Esophagus muscularis mucosa (tissue), 4 donors: ENCODE results near the gene USP48. TPM values are rescaled to one million over a fixed set of nuclear protein-coding genes. Genes with fewer than 3 reads are reported as not detected.

Experiments used
- DNase-seq: peaks from one replicate; pipeline ENCODE4 v3.0.0-alpha.2; 2017; ENCODE audit errors: extremely low spot score
- H3K27ac ChIP-seq, 4 donors: fragments of 200-600 bp; sonication (generic); replicated peaks in 1 of 4; 1 replicate in 3 of 4; 2 replicates in 1 of 4; pipeline ENCODE4 v1.5.1; 2016 to 2019; ENCODE audit warnings: mild to moderate bottlenecking in 1 of 4
- H3K27me3 ChIP-seq, 4 donors: fragments of 200-600 bp; sonication (generic); one replicate each; pipeline versions ENCODE4 v1.5.1 to v1.6.0; 2016 to 2019
- H3K36me3 ChIP-seq, 4 donors: fragments of 200-600 bp; sonication (generic); one replicate each; pipeline ENCODE4 v1.5.1; 2016 to 2019
- H3K4me1 ChIP-seq, 4 donors: fragments of 200-600 bp; sonication (generic); one replicate each; pipeline ENCODE4 v1.5.1; 2016 to 2019
- H3K4me3 ChIP-seq, 4 donors: fragments of 200-600 bp; sonication (generic); 1 replicate in 2 of 4; 2 replicates in 2 of 4; pipeline ENCODE4 v1.5.1; 2016 to 2019; ENCODE audit warnings: mild to moderate bottlenecking in 4 of 4, moderate library complexity in 1 of 4
- H3K9me3 ChIP-seq, 4 donors: fragments of 200-600 bp; sonication (generic); 1 replicate in 3 of 4; 2 replicates in 1 of 4; pipeline ENCODE4 v1.5.1; 2016 to 2019
- EP300 ChIP-seq: sonication (generic); formaldehyde crosslinking; IDR thresholded peaks from one replicate; pipeline ENCODE4 v1.6.1; 2017; ENCODE audit warnings: antibody characterized with exemption
- POLR2A ChIP-seq: fragments of 450-650 bp; IDR thresholded peaks from one replicate; pipeline ENCODE4 v1.6.1; 2017; ENCODE audit warnings: antibody characterized with exemption, moderate library complexity, mild to moderate bottlenecking, low read depth
- POLR2AphosphoS5 ChIP-seq, 2 donors: sonication (generic); formaldehyde crosslinking; IDR thresholded peaks; one replicate each; pipeline ENCODE4 v1.6.1; 2017; ENCODE audit warnings: antibody characterized with exemption in 2 of 2
- WGBS: methylation state at CpG from one replicate; pipeline ENCODE4 v1.1.5; 2018; 5-methylcytosine and 5-hydroxymethylcytosine counted together
- intact Hi-C: fragments of 100-400 bp; cut with DNase I; formaldehyde crosslinking; loops from one replicate; pipeline ENCODE4 v1.15.1; 2023
- total RNA-seq, 4 donors: library from RNA; depleted of rRNA; stranded (reverse); fragments of >200 nt; gene quantifications; one replicate each; pipeline versions ENCODE4 v1.1.0 to v1.2.1, GENCODE V29; 2016
- TF ChIP-seq, protein P1 (sequence below), 3 experiments: fragments of 200-600 bp in 2 of 3; fragments of 450-650 bp in 1 of 3; sonication (generic) in 2 of 3; IDR thresholded peaks; one replicate each; pipeline ENCODE4 v1.5.1; 2017 to 2019; ENCODE audit warnings: antibody characterized with exemption in 3 of 3, mild to moderate bottlenecking in 2 of 3, moderate library complexity in 1 of 3

The USP48 gene
- total RNA-seq, 4 donors from 2014 or later = 29.3 to 46.5 (median 37.7) TPM

DNA sequence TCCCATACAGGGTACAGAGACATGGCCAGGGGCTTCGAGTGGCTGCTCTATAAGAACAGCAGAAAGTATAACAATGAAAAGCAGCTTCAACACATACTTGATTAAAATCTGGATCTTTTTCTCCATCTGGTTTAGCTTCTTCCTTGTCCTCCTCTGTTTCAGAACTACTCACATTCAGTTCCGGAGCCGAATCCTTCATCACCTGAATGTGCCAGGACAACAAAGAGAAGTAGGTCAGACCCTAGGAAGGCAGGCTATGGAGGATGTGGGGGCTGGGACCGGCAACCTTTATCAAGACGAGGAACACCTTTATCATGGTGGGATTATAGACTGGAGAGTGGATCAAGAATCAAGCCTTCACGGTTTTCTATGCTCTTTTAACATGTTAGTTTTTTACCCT lies 81.5 kb downstream of the USP48 start:
- Histone ChIP-seq H3K27me3 (no peaks in the 10 kb centered on the region), H3K9me3 (no peaks in the 10 kb centered on the region), H3K4me1 (peaks cover under 1 to 10% (median 6%) of the 10 kb centered on the region in 4 donors), H3K36me3 (peaks cover 39 to 78% (median 64%) of the 10 kb centered on the region in 4 donors), H3K4me3 (no peak overlapping the region), H3K27ac (no peak overlapping the region)
- WGBS = 87% methylated on average over 6 of the region's 6 CpGs
- TF ChIP-seq, protein P1, sequence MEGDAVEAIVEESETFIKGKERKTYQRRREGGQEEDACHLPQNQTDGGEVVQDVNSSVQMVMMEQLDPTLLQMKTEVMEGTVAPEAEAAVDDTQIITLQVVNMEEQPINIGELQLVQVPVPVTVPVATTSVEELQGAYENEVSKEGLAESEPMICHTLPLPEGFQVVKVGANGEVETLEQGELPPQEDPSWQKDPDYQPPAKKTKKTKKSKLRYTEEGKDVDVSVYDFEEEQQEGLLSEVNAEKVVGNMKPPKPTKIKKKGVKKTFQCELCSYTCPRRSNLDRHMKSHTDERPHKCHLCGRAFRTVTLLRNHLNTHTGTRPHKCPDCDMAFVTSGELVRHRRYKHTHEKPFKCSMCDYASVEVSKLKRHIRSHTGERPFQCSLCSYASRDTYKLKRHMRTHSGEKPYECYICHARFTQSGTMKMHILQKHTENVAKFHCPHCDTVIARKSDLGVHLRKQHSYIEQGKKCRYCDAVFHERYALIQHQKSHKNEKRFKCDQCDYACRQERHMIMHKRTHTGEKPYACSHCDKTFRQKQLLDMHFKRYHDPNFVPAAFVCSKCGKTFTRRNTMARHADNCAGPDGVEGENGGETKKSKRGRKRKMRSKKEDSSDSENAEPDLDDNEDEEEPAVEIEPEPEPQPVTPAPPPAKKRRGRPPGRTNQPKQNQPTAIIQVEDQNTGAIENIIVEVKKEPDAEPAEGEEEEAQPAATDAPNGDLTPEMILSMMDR (IDR thresholded peaks at IDR 0.05) = no peak
- TF ChIP-seq POLR2A (no peak), POLR2AphosphoS5 (IDR thresholded peaks at IDR 0.05) (no peak), EP300 (no peak)
- DNase-seq = no peak
- intact Hi-C loops = no loop called here

- TF ChIP-seq POLR2AphosphoS5 (IDR thresholded peaks at IDR 0.05) (no peak), POLR2A (no peak), EP300 (no peak)
- TF ChIP-seq, protein P1 (IDR thresholded peaks at IDR 0.05) = no peak
- DNase-seq = no peak
- no peak overlapping the region for H3K4me3 ChIP-seq
- no peaks in the 10 kb centered on the region for H3K4me1 ChIP-seq
- H3K36me3 ChIP-seq = peaks cover 39 to 83% (median 67%) of the 10 kb centered on the region in 4 donors
- no peak overlapping the region for H3K27ac ChIP-seq
- no peaks in the 10 kb centered on the region for H3K9me3 ChIP-seq
- H3K27me3 ChIP-seq = no peaks in the 10 kb centered on the region
- 91% methylated on average over 4 of the region's 4 CpGs for WGBS
- intact Hi-C loops = no loop called here
These were observed 82.9 kb downstream of the USP48 start for GRCh38 chr1:21700094-21700493.

GRCh38 chr1:21696931-21697330 lies 86.0 kb downstream of the USP48 start:
- intact Hi-C loops = no loop called here

DNA sequence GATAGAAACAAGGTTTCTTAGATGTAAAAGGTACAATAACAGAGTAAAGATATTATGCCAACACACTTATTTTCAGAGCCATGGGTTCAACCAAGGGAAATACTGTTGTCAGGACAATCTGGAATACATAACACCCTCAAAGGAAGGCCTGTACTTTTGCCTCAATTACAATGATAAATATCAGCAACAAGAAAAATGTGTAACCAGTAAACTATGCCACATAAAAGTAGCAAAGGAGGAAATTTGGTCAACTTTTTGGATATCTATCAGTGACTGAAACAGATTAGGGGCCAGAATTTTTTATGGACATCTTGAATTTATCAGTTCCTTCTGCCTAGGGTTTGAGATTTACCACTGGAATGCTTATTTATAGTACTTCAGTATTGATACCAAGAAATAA lies 89.2 kb downstream of the USP48 start:
- H3K27ac ChIP-seq = no peak overlapping the region
- no peak for DNase-seq
- peaks cover 31 to 85% (median 73%) of the 10 kb centered on the region in 4 donors for H3K36me3 ChIP-seq
- no peaks in the 10 kb centered on the region for H3K4me1 ChIP-seq
- TF ChIP-seq EP300 = no peak
- TF ChIP-seq, protein P1 (IDR thresholded peaks at IDR 0.05) = no peak
- no peak for TF ChIP-seq POLR2A
- no peak for TF ChIP-seq POLR2AphosphoS5 (IDR thresholded peaks at IDR 0.05)
- no peaks in the 10 kb centered on the region for H3K9me3 ChIP-seq
- intact Hi-C loops = no loop called here
- no peaks in the 10 kb centered on the region for H3K27me3 ChIP-seq
- no peak overlapping the region for H3K4me3 ChIP-seq

More at GRCh38 chr1:21696931-21697330, 86.0 kb downstream of the USP48 start:
- no peaks in the 10 kb centered on the region for H3K9me3 ChIP-seq
- H3K36me3 ChIP-seq = peaks cover 38 to 83% (median 68%) of the 10 kb centered on the region in 4 donors
- no peaks in the 10 kb centered on the region for H3K27me3 ChIP-seq
- DNase-seq = no peak
- 66% methylated on average over 6 of the region's 6 CpGs for WGBS
- TF ChIP-seq, protein P1 (IDR thresholded peaks at IDR 0.05) = no peak
- TF ChIP-seq POLR2AphosphoS5 (IDR thresholded peaks at IDR 0.05) (no peak), EP300 (no peak), POLR2A (no peak)
- H3K4me1 ChIP-seq = no peaks in the 10 kb centered on the region
- H3K27ac ChIP-seq = no peak overlapping the region
- H3K4me3 ChIP-seq = no peak overlapping the region

DNA sequence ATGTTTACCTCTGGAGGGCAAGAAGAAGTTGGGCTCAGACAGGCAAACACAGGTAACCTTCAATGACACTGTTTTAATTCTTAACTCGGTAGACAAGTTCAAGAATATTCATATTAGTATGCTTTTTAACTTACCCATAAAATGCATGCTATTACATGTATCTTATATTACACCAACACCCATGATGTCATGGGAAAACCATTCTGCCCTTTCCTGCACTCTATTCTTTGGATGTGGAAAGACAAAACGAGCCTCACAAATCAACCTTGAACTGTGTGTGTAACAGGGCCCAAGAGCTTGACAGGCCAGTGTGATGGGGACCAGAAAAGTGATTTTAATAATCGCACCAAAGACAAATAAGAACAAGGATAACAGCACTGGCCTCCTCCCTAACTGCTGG lies 91.2 kb downstream of the USP48 start:
- Histone ChIP-seq H3K27me3 (no peaks in the 10 kb centered on the region), H3K36me3 (peaks cover 32 to 98% (median 89%) of the 10 kb centered on the region in 4 donors), H3K4me3 (no peak overlapping the region), H3K9me3 (no peaks in the 10 kb centered on the region), H3K4me1 (no peaks in the 10 kb centered on the region), H3K27ac (no peak overlapping the region)
- no peak for DNase-seq
- TF ChIP-seq POLR2AphosphoS5 (IDR thresholded peaks at IDR 0.05) = no peak
- TF ChIP-seq POLR2A = no peak
- TF ChIP-seq, protein P1 (IDR thresholded peaks at IDR 0.05) = no peak
- no peak for TF ChIP-seq EP300
- WGBS = 79% methylated on average over 3 of the region's 3 CpGs
- intact Hi-C loops = no loop called here
